ENCODE measurements around the gene HNRNPD. TPM values are rescaled to one million over a fixed set of nuclear protein-coding genes. Genes with fewer than 3 reads are reported as not detected.
"Not testable (repeated sequence)": the region's sequence is repeated elsewhere in the genome, so short reads cannot be mapped to it uniquely, and the experiment has no call there.

The HNRNPD gene
- total and polyA plus RNA-seq, 2 donors (not counting 3 experiments of a cell fraction or from before 2014, with no cell fraction given) = 91.3 to 363 TPM

GRCh38 chr4:82335043-82335442 lies 38.7 kb downstream of the HNRNPD start:
- H4K20me1 ChIP-seq (replicated peaks; ENCODE audit: control insufficient read depth, extremely low read depth, insufficient read depth, low read length) = no peaks in the 10 kb centered on the region
- CTCF ChIA-PET = no interaction called here
- no peak for DNase-seq (ENCODE audit: low read depth, low spot score)
- no TSS peak for BruUV-seq (replicated peaks)
- dilution Hi-C loops (cut with MboI; ENCODE audit: extremely low pct_ligation_motif_present, low sequenced_read_pairs) = no loop called here
- peaks cover 0 to 3% of the 10 kb centered on the region in 2 experiments for H3K27me3 ChIP-seq (ENCODE audit: control insufficient read depth in 2 of 2, insufficient read depth in 2 of 2, low read length in 2 of 2)
- no peaks in the 10 kb centered on the region for H3K9me3 ChIP-seq (replicated peaks; ENCODE audit: control insufficient read depth, insufficient read depth, low read length)
- POLR2A ChIA-PET = no interaction called here
- H3K27ac ChIP-seq (ENCODE audit: insufficient read depth, low read depth, low read length) = no peak overlapping the region
- no peaks in the 10 kb centered on the region for H3K79me2 ChIP-seq (ENCODE audit: control insufficient read depth, insufficient read depth, low read length)
- intact Hi-C loops (cut with micrococcal nuclease) = no loop called here
- TF ChIP-seq GATA2 (IDR thresholded peaks at IDR 0.05; ENCODE audit: insufficient read depth, insufficient read length, low read depth, low read length) = no peak
- no peak for TF ChIP-seq EZH2 (IDR thresholded peaks at IDR 0.05; ENCODE audit: borderline replicate concordance, low read depth, low read length, severe bottlenecking)
- no peak for TF ChIP-seq FOS (IDR thresholded peaks at IDR 0.05; ENCODE audit: borderline replicate concordance, insufficient read depth, low read length)
- no peak for TF ChIP-seq MYC (IDR thresholded peaks at IDR 0.05; ENCODE audit: low read depth, low read length)
- TF ChIP-seq POLR2A (IDR thresholded peaks at IDR 0.05; ENCODE audit: low read depth, low read length) = no peak
- TF ChIP-seq JUN (IDR thresholded peaks at IDR 0.05; ENCODE audit: borderline replicate concordance, insufficient read depth, insufficient read length, low read depth) = no peak
- TF ChIP-seq, protein P1, sequence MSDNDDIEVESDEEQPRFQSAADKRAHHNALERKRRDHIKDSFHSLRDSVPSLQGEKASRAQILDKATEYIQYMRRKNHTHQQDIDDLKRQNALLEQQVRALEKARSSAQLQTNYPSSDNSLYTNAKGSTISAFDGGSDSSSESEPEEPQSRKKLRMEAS (IDR thresholded peaks at IDR 0.05; ENCODE audit: insufficient read depth, insufficient read length) = no peak
- no peak for TF ChIP-seq POLR2AphosphoS5 (IDR thresholded peaks at IDR 0.05; ENCODE audit: insufficient read depth, low read depth, low read length)
- TF ChIP-seq, protein P2, sequence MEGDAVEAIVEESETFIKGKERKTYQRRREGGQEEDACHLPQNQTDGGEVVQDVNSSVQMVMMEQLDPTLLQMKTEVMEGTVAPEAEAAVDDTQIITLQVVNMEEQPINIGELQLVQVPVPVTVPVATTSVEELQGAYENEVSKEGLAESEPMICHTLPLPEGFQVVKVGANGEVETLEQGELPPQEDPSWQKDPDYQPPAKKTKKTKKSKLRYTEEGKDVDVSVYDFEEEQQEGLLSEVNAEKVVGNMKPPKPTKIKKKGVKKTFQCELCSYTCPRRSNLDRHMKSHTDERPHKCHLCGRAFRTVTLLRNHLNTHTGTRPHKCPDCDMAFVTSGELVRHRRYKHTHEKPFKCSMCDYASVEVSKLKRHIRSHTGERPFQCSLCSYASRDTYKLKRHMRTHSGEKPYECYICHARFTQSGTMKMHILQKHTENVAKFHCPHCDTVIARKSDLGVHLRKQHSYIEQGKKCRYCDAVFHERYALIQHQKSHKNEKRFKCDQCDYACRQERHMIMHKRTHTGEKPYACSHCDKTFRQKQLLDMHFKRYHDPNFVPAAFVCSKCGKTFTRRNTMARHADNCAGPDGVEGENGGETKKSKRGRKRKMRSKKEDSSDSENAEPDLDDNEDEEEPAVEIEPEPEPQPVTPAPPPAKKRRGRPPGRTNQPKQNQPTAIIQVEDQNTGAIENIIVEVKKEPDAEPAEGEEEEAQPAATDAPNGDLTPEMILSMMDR (IDR thresholded peaks at IDR 0.05; ENCODE audit: extremely low read depth in 1 of 2, insufficient read depth in 1 of 2, low read depth in 1 of 2, low read length in 2 of 2) = no peak
- H3K9me1 ChIP-seq (replicated peaks; ENCODE audit: control insufficient read depth, extremely low read depth, insufficient read depth, low read length) = no peaks in the 10 kb centered on the region
- no peak overlapping the region for H2AFZ ChIP-seq (ENCODE audit: low read depth, low read length)
- no peaks in the 10 kb centered on the region for H3K36me3 ChIP-seq (ENCODE audit: control insufficient read depth in 2 of 2, extremely low read depth in 1 of 2, insufficient read depth in 2 of 2, low read length in 2 of 2)
- H3K4me2 ChIP-seq (ENCODE audit: insufficient read depth, low read length) = no peak overlapping the region
- no peaks in the 10 kb centered on the region for H3K4me1 ChIP-seq (ENCODE audit: control insufficient read depth, extremely low read depth, insufficient read depth, low read length)
- no peak overlapping the region for H3K9ac ChIP-seq (replicated peaks; ENCODE audit: extremely low read depth, insufficient read depth, low read length)
- no peak overlapping the region for H3K4me3 ChIP-seq (replicated peaks in 1 of 3; ENCODE audit: insufficient read depth in 1 of 3, low read depth in 1 of 3, low read length in 3 of 3)
- no peak for FAIRE-seq

DNA sequence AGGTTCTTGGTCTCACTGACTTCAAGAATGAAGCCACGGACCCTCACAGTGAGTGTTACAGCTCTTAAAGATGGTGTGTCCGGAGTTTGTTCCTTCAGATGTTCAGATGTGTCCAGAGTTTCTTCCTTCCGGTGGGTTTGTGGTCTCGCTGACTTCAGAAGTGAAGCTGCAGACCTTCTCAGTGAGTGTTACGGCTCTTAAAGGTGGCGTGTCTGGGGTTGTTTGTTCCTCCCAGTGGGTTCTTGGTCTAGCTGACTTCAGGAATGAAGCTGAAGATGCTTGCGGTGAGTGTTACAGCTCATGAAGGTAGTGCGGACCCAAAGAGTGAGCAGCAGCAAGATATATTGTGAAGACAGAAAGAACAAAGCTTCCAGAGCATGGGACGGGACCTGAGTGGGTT lies 40.1 kb downstream of the HNRNPD start:
- POLR2A ChIA-PET; H3K9me3 ChIP-seq (replicated peaks; ENCODE audit: control insufficient read depth, insufficient read depth, low read length); intact Hi-C loops (cut with micrococcal nuclease); H3K27me3 ChIP-seq (ENCODE audit: control insufficient read depth in 2 of 2, insufficient read depth in 2 of 2, low read length in 2 of 2); H3K4me1 ChIP-seq (ENCODE audit: control insufficient read depth, extremely low read depth, insufficient read depth, low read length); H3K9me1 ChIP-seq (replicated peaks; ENCODE audit: control insufficient read depth, extremely low read depth, insufficient read depth, low read length); H3K27ac ChIP-seq (ENCODE audit: insufficient read depth, low read depth, low read length); H3K79me2 ChIP-seq (ENCODE audit: control insufficient read depth, insufficient read depth, low read length); H2AFZ ChIP-seq (ENCODE audit: low read depth, low read length); H3K4me2 ChIP-seq (ENCODE audit: insufficient read depth, low read length); H3K4me3 ChIP-seq (replicated peaks in 1 of 3; ENCODE audit: insufficient read depth in 1 of 3, low read depth in 1 of 3, low read length in 3 of 3); FAIRE-seq; DNase-seq (ENCODE audit: low read depth, low spot score); H3K9ac ChIP-seq (replicated peaks; ENCODE audit: extremely low read depth, insufficient read depth, low read length); BruUV-seq (replicated peaks); H3K36me3 ChIP-seq (ENCODE audit: control insufficient read depth in 2 of 2, extremely low read depth in 1 of 2, insufficient read depth in 2 of 2, low read length in 2 of 2); dilution Hi-C loops (cut with MboI; ENCODE audit: extremely low pct_ligation_motif_present, low sequenced_read_pairs); H4K20me1 ChIP-seq (replicated peaks; ENCODE audit: control insufficient read depth, extremely low read depth, insufficient read depth, low read length): not testable (repeated sequence)
- CTCF ChIA-PET = interaction anchor here (1.1 to 1.2 kb wide), 2 partner anchors 11 to 49 kb away, joined by 3 to 4 read pairs; no protein-coding TSS in a partner anchor

All from endothelial cell of umbilical vein (primary cell).